Right lobe of liver (tissue), 4 donors: ENCODE results near the gene KCNB1.

Experiments used
- CTCF ChIP-seq, 4 donors: fragments of 200-600 bp in 3 of 4; fragments of 450-650 bp in 1 of 4; IDR thresholded peaks; one replicate each; pipeline versions ENCODE4 v1.5.1 to v1.8.0; 2016 to 2022; ENCODE audit warnings: antibody characterized with exemption in 4 of 4, mild to moderate bottlenecking in 2 of 4
- POLR2A ChIP-seq: fragments of 450-650 bp; IDR thresholded peaks from one replicate; pipeline ENCODE4 v1.6.1; 2017; ENCODE audit warnings: antibody characterized with exemption, mild to moderate bottlenecking
- donor health status: DM: no; HTN: no; CAD: no.
- donor health status: DM: no; HTN: no; CAD: no.
- donor health status: DM: no; HTN: yes; CAD: no.

- no peak for TF ChIP-seq CTCF (IDR thresholded peaks at IDR 0.05)
- TF ChIP-seq POLR2A = no peak
Measured at GRCh38 chr20:49510562-49511122, 28.2 kb upstream of the KCNB1 start.
